Measurements from ENCODE around the gene EPC1. TPM values are rescaled to one million over a fixed set of nuclear protein-coding genes. Genes with fewer than 3 reads are reported as not detected.

EPC1 gene
- total and polyA plus RNA-seq, 3 experiments from 2014 or later, result 40.9 to 45.3 (median 41.3) TPM

DNA sequence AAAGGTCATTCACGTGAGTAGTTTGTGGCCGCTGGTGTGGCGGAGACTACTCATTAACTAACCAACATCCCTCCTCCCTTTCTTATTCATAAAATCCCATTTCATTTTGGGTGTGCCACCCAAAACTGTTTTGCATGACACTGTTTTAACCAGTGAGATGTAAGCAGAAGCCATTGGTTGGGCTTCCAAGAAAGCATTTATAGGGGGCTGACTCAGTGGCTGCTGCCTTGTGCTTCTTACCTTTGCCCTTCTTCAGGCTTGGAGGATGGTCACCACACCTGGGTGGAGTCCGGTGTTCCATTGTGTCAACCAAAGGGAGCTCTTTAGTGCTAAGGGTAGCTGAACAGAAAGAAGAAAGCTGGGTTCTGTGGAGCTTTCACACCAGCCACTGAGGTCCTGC is 37.2 kb upstream of the EPC1 start:
- H3K27ac Mint-ChIP-seq, result peak overlapping the region in 1 of 8 donors; percentile 12
- POLR2A ChIA-PET, result no interaction called here
- no peak overlapping the region for H3K4me3 ChIP-seq (ENCODE audit: low read length)
- no peaks in the 10 kb centered on the region for H3K9me3 Mint-ChIP-seq
- no peaks in the 10 kb centered on the region for H3K27me3 Mint-ChIP-seq
- peaks cover 0 to 4% (median 0%) of the 10 kb centered on the region in 3 donors for H3K36me3 Mint-ChIP-seq
- DNase-seq, result no peak
- H3K27me3 ChIP-seq (ENCODE audit: insufficient read depth, low read length, poor library complexity, severe bottlenecking), result no peaks in the 10 kb centered on the region
- peaks cover 10% of the 10 kb centered on the region for H3K4me1 ChIP-seq (ENCODE audit: insufficient read depth, low read length)
- H3K4me3 Mint-ChIP-seq, result no peak overlapping the region
- no peaks in the 10 kb centered on the region for H3K9me3 ChIP-seq (ENCODE audit: low read length)
- peaks cover 4 to 9% (median 8%) of the 10 kb centered on the region in 3 donors for H3K4me1 Mint-ChIP-seq
- H3K36me3 ChIP-seq (ENCODE audit: insufficient read depth, low read length), result no peaks in the 10 kb centered on the region
- H3K27ac ChIP-seq (ENCODE audit: low read depth, low read length), result no peak overlapping the region
- CTCF ChIA-PET, result interaction anchor here (0.9 kb wide), 1 partner anchor 62 kb away, joined by 3 read pairs; the partner anchor contains the start of gene CCDC7

DNA sequence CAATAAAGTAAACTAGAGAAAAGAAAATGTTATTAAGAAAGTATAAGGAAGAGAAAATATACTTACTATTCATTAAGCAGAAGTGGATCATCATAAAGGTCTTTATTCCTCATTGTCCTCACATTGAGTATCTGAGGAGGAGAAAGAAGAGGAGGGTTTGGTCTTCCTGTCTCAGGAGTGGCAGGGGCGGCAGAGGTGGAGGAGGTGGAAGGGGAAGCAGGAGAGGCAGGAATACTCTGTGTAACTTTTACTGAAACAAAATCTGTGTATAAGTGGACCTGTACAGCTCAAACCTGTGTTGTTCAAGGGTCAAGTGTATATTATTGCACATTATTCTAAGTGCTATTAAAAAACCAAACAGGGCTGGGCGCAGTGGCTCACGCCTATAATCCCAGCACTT is 34.2 kb upstream of the EPC1 start:
- no peaks in the 10 kb centered on the region for H3K9me3 ChIP-seq (ENCODE audit: low read length)
- H3K36me3 Mint-ChIP-seq, result peaks cover 0 to 1% (median 0%) of the 10 kb centered on the region in 3 donors
- peaks cover 10% of the 10 kb centered on the region for H3K4me1 ChIP-seq (ENCODE audit: insufficient read depth, low read length)
- POLR2A ChIA-PET, result no interaction called here
- peaks cover 2 to 7% (median 3%) of the 10 kb centered on the region in 3 donors for H3K4me1 Mint-ChIP-seq
- no peak for DNase-seq
- no peak overlapping the region for H3K27ac ChIP-seq (ENCODE audit: low read depth, low read length)
- H3K27me3 ChIP-seq (ENCODE audit: insufficient read depth, low read length, poor library complexity, severe bottlenecking), result no peaks in the 10 kb centered on the region
- no peak overlapping the region for H3K4me3 ChIP-seq (ENCODE audit: low read length)
- H3K9me3 Mint-ChIP-seq, result no peaks in the 10 kb centered on the region
- H3K27me3 Mint-ChIP-seq, result no peaks in the 10 kb centered on the region
- no peaks in the 10 kb centered on the region for H3K36me3 ChIP-seq (ENCODE audit: insufficient read depth, low read length)
- peak overlapping the region in 1 of 8 donors; percentile 33 for H3K27ac Mint-ChIP-seq
- CTCF ChIA-PET, result no interaction called here
- H3K4me3 Mint-ChIP-seq, result no peak overlapping the region

DNA sequence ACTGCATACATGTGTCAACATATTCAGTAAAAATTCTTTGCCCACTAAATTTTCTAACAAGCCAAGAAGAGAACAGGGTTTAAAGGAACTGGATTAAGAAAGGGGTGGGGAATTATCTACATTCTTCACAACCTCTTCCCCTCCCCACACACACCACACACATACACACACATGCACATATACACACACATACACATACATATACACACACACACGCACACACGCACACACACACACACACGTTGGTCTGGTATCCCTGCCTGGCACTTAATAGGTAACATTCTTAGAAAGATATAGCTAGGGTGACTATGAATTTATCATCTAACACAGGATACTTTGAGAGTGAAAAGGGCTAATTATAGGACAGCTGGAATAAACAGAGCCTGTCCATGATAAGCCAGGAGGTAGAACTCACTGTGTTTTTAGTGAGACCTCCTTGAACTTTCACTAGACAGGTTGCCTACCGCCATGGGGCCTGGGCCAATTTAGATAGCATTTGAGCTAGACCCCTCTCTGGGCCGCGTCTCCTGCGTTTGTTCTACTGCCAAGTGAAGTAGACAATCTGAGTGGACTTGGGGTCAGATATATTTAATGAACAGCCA is 33.1 kb upstream of the EPC1 start:
- no peaks in the 10 kb centered on the region for H3K9me3 Mint-ChIP-seq
- H3K27ac Mint-ChIP-seq, result no peak overlapping the region
- Histone ChIP-seq H3K36me3 (ENCODE audit: insufficient read depth, low read length) (no peaks in the 10 kb centered on the region), H3K27me3 (ENCODE audit: insufficient read depth, low read length, poor library complexity, severe bottlenecking) (no peaks in the 10 kb centered on the region), H3K4me1 (ENCODE audit: insufficient read depth, low read length) (peaks cover 17% of the 10 kb centered on the region), H3K27ac (ENCODE audit: low read depth, low read length) (peak overlapping the region; percentile 89), H3K9me3 (ENCODE audit: low read length) (no peaks in the 10 kb centered on the region), H3K4me3 (ENCODE audit: low read length) (peak overlapping the region; percentile 92)
- no peaks in the 10 kb centered on the region for H3K27me3 Mint-ChIP-seq
- DNase-seq, result no peak
- peaks cover 9 to 12% (median 12%) of the 10 kb centered on the region in 3 donors for H3K4me1 Mint-ChIP-seq
- peaks cover 0 to 1% (median 0%) of the 10 kb centered on the region in 3 donors for H3K36me3 Mint-ChIP-seq
- POLR2A ChIA-PET, result interaction anchor here (0.6 to 4.9 kb wide), 4 partner anchors 15 to 65 kb away, joined by 3 to 39 read pairs (median 10); partner anchors contain the start of gene CCDC7
- CTCF ChIA-PET, result interaction anchor here (0.8 to 3.4 kb wide), 4 partner anchors 10 to 66 kb away, joined by 3 to 8 read pairs (median 6); partner anchors contain the start of gene CCDC7
- no peak overlapping the region for H3K4me3 Mint-ChIP-seq

DNA sequence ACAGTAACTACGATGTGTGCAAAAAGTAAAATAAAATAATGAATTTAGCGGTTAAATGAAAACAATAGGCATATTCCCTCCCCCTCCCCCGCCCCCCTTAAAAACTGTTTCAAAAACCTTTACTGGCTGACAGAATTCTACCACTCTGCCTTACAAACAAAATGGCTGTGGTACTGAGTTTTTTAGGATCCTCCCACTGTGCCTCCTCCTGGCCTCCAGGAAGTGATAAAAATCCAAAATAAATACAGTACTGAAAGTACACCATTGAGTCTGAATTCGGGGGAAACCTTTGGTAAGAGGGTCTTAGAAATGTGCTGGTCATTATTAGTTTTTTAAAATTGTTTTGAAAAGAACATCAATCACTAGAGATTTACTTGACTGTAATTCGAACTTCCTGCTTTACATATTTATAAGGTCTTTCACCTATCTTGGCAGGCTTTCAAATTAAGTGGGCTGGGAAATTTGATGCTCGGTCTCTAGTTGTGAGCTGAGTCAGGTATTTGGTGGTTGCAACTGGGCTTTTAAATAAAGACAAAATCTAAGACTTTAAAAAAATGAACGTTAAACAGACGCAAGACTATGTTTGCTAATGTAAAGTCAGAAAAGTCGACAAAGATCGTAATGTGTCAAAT is 32.5 kb upstream of the EPC1 start:
- H3K9me3 ChIP-seq (ENCODE audit: low read length), result no peaks in the 10 kb centered on the region
- H3K36me3 ChIP-seq (ENCODE audit: insufficient read depth, low read length), result no peaks in the 10 kb centered on the region
- Mint-ChIP-seq H3K36me3 (peaks cover 0 to 1% (median 0%) of the 10 kb centered on the region in 3 donors), H3K9me3 (no peaks in the 10 kb centered on the region), H3K4me3 (no peak overlapping the region), H3K27ac (no peak overlapping the region), H3K4me1 (peaks cover 15 to 18% (median 15%) of the 10 kb centered on the region in 3 donors), H3K27me3 (no peaks in the 10 kb centered on the region)
- peak overlapping the region; percentile 92 for H3K4me3 ChIP-seq (ENCODE audit: low read length)
- DNase-seq, result peak in 3 of 5 donors; percentile 52 to 70 (median 54)
- ChIA-PET POLR2A (interaction anchor here (0.6 to 4.9 kb wide), 10 partner anchors 10 to 80 kb away, joined by 3 to 39 read pairs (median 6); partner anchors contain the start of gene CCDC7), CTCF (interaction anchor here (0.8 to 3.4 kb wide), 10 partner anchors 11 to 629 kb away, joined by 3 to 11 read pairs (median 4); partner anchors contain the start of gene CCDC7)
- peaks cover 20% of the 10 kb centered on the region for H3K4me1 ChIP-seq (ENCODE audit: insufficient read depth, low read length)
- no peaks in the 10 kb centered on the region for H3K27me3 ChIP-seq (ENCODE audit: insufficient read depth, low read length, poor library complexity, severe bottlenecking)
- H3K27ac ChIP-seq (ENCODE audit: low read depth, low read length), result peak overlapping the region; percentile 89

DNA sequence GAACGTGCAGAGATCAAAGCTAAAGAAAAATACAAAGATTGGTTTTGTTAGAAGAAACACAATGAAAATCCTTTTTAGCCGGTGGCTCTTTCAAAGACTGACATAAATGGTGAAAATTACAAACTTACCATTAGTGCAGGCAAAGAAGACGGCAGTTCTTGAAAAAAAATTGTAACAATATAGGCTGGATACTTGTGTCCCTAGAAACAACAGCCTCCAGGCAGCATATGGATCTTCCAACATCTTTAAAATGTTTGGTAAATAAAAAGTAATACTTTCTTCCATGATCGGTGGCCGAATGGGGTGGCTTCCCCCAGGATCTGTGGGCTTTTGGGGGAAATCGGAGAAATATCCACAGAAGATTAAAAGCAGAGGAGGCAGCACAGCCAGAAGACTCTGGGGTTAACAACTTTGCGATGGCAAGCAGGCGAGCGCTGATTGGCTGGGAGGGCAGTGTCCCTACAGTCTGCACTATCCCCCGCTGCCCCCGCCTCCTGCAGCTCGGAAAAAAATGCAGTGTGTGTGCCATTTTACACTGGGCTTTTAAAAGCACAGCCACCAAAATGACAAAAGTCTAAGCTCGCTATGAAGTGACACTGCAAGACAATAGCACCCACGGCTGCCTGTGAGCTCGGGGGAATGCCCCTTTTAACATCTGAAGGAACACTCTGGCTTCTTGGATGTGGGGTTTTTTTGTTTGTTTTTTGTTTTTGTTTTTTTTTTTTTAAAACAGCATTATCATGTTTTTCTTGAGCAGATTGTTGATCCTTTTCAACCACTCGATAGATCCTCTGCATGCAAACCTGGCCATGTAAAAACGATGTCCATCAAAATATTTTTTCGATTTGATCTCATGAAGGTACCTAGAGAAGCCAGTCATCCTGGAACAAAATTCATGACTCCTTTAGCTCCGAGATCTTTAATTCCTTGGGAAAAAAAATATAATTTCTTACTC is 31.7 kb upstream of the EPC1 start:
- DNase-seq, result peak; percentile 88 to 95 (median 88)
- H3K4me3 ChIP-seq (ENCODE audit: low read length), result peak overlapping the region; percentile 92
- no peaks in the 10 kb centered on the region for H3K36me3 ChIP-seq (ENCODE audit: insufficient read depth, low read length)
- H3K36me3 Mint-ChIP-seq, result peaks cover 0 to 4% (median 0%) of the 10 kb centered on the region in 3 donors
- peaks cover 21 to 26% (median 23%) of the 10 kb centered on the region in 3 donors for H3K4me1 Mint-ChIP-seq
- H3K9me3 Mint-ChIP-seq, result no peaks in the 10 kb centered on the region
- no peaks in the 10 kb centered on the region for H3K27me3 Mint-ChIP-seq
- H3K27me3 ChIP-seq (ENCODE audit: insufficient read depth, low read length, poor library complexity, severe bottlenecking), result no peaks in the 10 kb centered on the region
- no peak overlapping the region for H3K4me3 Mint-ChIP-seq
- CTCF ChIA-PET, result interaction anchor here (1.0 to 3.4 kb wide), 19 partner anchors 7 to 630 kb away, joined by 3 to 11 read pairs (median 5); partner anchors contain the start of gene CCDC7
- H3K4me1 ChIP-seq (ENCODE audit: insufficient read depth, low read length), result peaks cover 20% of the 10 kb centered on the region
- POLR2A ChIA-PET, result interaction anchor here (0.6 to 4.9 kb wide), 20 partner anchors 9 to 732 kb away, joined by 3 to 39 read pairs (median 4); partner anchors contain the start of gene CCDC7
- H3K27ac Mint-ChIP-seq, result no peak overlapping the region
- peak overlapping the region; percentile 89 for H3K27ac ChIP-seq (ENCODE audit: low read depth, low read length)
- H3K9me3 ChIP-seq (ENCODE audit: low read length), result no peaks in the 10 kb centered on the region

DNA sequence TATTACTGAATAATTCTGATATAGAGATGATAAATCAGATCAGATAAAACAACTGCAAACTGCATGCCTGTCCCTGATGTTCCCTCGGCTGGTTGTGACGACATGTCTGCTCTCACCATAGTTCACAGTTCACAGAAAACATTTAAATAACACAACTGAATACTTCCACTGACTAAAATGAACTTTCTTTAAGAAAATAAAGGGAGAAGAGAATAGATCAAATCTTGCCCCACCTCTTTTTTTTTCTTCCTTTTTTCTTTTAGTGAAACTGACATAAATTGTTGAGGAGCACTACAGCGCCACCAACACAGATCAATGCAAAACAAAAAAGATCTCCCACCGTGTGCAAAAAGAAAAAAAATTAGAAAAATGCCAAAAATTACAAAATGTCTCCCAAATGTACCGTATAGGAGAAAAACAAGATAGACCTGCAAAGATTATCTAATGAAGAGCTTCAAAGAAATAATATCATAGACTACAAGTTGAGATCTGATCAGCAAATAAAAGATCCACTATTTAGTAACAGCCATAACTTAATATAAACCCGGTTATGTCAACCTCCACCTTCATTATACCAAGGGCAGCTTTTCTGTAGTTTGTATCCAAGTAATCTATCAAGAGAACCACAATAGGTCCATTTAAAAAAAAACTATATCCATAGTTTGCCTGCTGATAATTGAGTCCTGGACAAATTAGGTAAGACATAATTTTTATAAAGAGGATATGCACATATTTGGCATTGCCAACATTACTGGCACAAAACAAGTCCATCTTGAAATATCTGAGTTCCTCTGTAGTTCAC is 30.7 kb upstream of the EPC1 start:
- Mint-ChIP-seq H3K27me3 (no peaks in the 10 kb centered on the region), H3K4me3 (no peak overlapping the region), H3K27ac (no peak overlapping the region), H3K36me3 (peaks cover 0 to 7% (median 0%) of the 10 kb centered on the region in 3 donors), H3K9me3 (no peaks in the 10 kb centered on the region), H3K4me1 (peaks cover 29 to 35% (median 30%) of the 10 kb centered on the region in 3 donors)
- Histone ChIP-seq H3K4me1 (ENCODE audit: insufficient read depth, low read length) (peaks cover 28% of the 10 kb centered on the region), H3K27ac (ENCODE audit: low read depth, low read length) (peak overlapping the region; percentile 89), H3K36me3 (ENCODE audit: insufficient read depth, low read length) (peaks cover 4% of the 10 kb centered on the region), H3K9me3 (ENCODE audit: low read length) (no peaks in the 10 kb centered on the region), H3K27me3 (ENCODE audit: insufficient read depth, low read length, poor library complexity, severe bottlenecking) (no peaks in the 10 kb centered on the region), H3K4me3 (ENCODE audit: low read length) (peak overlapping the region; percentile 92)
- ChIA-PET POLR2A (interaction anchor here (0.6 to 4.9 kb wide), 15 partner anchors 10 to 178 kb away, joined by 3 to 39 read pairs (median 4); partner anchors contain the start of gene CCDC7), CTCF (interaction anchor here (1.0 to 3.4 kb wide), 20 partner anchors 8 to 631 kb away, joined by 3 to 11 read pairs (median 5); partner anchors contain the start of gene CCDC7)
- peak in 4 of 5 donors; percentile 8 to 74 (median 57) for DNase-seq
